ENCODE results near the gene GP1BA.

Gene GP1BA

DNA sequence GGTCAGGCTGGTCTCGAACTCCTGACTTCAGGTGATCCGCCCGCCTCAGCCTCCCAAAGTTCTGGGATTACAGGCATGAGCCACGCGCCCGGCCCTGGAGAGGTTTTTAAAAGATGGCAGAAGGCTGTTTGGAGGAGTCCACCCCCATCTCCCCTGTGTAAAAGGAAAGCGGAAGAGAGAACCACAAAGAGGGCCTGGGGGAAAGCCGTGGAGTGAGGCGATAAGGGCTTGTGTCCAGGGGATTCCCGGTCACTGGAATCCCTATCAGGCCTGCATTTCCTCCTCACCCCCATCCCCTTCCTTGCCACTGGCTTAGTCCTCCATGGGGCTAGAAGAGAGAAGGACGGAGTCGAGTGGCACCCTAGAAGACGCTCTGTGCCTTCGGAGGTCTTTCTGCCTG lies at the start of gene GP1BA:
Gene GP1BA, plus strand, starts transcription at position 315 of the 400 bp plus-strand sequence. CDS start 328 bp downstream, outside the sequence.
- DNase-seq = no peak

GRCh38 chr17:4884489-4884888 lies 47.6 kb upstream of the GP1BA start:
- no peak for DNase-seq

- no peak for DNase-seq
Measured at GRCh38 chr17:4886830-4887229, 45.2 kb upstream of the GP1BA start.

DNA sequence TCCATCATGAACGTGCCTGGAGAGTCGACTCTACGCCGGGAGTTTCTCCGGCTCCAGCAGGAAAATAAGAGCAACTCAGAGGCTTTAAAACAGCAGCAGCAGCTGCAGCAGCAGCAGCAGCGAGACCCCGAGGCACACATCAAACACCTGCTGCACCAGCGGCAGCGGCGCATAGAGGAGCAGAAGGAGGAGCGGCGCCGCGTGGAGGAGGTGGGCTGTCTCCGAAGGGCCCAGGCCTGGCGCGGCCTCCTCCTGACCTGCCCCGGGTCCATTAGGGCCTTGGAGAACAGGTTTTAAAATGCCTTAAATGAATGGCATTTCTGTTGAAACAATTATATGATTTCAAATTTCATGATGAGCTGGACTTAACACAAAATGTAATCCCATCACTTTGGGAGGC lies 44.5 kb upstream of the GP1BA start:
- DNase-seq = no peak

GRCh38 chr17:4891411-4892410 lies 40.4 kb upstream of the GP1BA start:
- no peak for DNase-seq

DNA sequence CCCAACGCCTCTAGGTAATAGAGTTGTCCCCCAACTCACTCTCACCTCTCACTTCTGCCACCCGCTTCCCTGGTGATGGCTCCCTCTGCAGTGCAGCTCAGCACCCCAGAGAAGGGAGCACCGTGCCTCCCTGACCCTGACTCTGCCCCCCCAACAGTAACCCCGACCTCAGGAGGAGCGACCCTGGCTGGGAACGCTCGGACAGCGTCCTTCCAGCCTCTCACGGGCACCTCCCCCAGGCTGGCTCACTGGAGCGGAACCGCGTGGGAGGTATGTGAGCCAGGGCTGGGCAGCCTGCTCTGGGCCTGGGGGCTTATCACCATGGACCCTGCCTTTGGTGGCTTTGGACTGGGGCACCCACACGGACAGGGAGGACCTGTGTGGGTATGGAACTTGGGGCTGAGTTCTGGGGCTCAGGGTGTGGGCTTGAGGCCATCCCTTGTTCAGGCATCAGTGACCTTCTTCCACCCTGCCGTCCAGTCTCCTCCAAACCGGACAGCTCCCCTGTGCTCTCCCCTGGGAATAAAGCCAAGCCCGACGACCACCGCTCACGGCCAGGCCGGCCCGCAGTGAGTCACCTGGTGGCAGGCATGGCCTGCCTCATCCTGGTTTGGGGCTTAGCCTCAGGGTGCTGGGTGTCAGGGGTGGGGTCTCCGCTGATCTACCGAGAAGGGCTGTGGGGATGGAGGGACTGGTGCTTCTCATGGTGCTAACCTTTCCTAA lies 39.4 kb upstream of the GP1BA start:
- DNase-seq = no peak

DNA sequence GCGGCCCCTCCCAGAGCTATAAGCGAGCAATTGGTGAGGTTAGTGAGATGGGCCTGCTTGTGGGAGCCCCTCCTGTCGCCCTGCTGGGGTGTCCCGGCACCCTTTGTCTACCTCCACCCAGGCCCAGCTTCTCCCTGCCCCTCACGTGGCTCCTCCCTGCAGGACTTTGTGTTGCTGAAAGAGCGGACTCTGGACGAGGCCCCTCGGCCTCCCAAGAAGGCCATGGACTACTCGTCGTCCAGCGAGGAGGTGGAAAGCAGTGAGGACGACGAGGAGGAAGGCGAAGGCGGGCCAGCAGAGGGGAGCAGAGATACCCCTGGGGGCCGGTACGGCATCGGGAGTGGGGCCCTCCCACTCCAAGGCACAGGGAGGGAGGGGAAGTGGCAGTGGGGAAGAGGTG lies 38.8 kb upstream of the GP1BA start:
- DNase-seq = no peak

DNA sequence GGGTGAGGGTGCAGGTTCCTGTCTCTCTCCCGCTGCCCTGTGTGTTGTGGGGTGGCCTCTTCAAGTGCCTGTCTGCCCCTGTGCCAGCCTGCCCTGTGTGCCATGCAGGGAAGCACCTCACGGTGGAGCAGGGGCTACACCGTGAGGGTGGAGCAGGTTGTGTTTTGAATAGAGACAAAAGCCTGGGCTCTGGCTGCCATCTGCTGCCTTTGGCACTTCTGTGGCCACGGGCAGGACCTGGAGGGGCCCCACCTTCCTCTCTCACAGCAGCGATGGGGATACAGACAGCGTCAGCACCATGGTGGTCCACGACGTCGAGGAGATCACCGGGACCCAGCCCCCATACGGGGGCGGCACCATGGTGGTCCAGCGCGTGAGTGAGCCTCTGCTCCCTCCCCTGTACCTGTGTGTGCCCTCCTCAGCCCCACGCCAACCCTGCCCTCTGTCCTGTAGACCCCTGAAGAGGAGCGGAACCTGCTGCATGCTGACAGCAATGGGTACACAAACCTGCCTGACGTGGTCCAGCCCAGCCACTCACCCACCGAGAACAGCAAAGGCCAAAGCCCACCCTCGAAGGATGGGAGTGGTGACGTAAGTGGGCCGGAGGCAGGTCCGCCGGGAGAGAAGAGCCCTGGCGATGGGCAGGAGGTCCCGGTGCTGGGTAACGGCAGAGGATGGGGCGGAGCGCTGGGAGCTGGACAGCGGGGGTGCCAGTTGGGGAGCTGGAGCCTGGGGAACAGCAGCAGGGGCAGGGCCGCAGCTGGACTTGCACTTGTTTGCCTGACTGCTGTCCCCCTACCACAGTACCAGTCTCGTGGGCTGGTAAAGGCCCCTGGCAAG lies 38.1 kb upstream of the GP1BA start:
- DNase-seq = no peak

GRCh38 chr17:4895121-4895520 lies 37.0 kb upstream of the GP1BA start:
- no peak for DNase-seq

GRCh38 chr17:4895657-4896331 lies 36.3 kb upstream of the GP1BA start:
- no peak for DNase-seq

DNA sequence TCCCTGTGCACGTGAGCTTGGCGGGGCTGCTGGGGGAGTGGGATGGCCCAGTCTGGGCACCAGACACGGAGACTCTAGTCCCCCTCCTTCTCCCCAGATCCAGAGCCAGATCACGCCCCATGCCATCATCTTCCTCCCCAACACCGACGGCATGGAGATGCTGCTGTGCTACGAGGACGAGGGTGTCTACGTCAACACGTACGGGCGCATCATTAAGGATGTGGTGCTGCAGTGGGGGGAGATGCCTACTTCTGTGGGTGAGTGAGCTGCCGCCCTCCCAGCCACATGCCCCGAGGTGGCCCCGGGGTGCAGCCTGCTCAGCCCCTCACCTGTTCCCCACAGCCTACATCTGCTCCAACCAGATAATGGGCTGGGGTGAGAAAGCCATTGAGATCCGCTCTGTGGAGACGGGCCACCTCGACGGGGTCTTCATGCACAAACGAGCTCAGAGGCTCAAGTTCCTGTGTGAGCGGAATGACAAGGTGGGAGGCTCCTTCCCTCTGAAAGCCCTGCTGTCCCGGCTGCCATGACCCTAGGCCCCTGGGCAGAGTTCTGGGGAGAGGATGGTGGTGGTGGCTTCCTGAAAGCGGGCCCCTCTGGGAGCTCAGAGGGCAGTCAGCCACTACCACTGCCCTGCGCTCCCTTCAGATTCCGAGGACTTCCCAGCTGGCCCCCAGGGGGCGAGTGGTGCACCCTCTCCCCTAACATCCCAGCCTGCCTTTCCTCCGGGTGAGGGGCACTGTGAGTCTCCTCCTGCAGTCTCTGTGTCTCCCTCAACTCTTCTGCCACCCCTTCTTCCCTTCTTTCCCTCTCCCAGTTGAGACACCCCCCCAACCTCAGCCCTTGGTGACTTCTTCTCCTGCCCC lies 35.5 kb upstream of the GP1BA start:
- no peak for DNase-seq

DNA sequence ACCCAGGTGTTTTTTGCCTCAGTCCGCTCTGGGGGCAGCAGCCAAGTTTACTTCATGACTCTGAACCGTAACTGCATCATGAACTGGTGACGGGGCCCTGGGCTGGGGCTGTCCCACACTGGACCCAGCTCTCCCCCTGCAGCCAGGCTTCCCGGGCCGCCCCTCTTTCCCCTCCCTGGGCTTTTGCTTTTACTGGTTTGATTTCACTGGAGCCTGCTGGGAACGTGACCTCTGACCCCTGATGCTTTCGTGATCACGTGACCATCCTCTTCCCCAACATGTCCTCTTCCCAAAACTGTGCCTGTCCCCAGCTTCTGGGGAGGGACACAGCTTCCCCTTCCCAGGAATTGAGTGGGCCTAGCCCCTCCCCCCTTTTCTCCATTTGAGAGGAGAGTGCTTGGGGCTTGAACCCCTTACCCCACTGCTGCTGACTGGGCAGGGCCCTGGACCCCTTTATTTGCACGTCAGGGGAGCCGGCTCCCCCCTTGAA lies 34.8 kb upstream of the GP1BA start:
- DNase-seq = no peak

DNA sequence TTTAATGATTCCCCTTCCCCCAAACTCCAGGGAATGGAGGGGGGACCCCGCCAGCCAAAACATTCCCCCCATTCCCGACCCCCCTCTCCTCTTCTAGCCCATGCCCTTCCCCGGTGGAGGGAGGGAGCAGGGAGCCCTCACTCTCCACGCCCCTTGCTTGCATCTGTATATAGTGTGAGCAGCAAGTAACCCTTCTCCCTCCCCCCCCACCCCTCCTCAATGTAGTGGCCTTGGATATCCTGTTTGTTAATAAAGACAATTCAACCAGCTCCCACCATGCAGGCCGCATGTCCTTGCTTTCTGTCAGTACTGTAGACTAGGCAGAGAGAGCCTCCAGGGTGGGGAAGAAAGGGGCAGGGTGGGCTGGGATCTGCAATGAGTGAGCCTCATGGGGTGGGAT lies 34.3 kb upstream of the GP1BA start:
- no peak for DNase-seq

DNA sequence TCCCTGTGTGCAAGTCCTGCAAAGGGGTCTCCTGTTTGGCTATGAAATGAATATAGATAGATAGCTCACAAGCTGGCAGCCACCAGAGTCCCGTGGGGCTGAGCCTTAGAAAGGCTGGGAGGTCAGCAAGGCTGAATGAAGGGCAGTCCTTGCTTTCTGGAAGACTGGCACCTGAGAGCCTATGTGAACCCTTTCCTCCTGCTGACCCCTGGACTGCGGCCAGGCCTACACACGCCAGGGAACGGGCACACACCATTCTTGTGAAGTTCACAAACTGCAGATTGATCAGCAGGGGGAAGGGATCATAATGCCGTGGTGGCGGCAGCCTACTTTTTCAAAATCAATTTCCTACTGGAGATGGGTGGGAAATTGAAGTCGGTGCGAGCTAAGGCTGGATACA lies 33.7 kb upstream of the GP1BA start:
- DNase-seq = no peak

GRCh38 chr17:4898927-4899326 lies 33.1 kb upstream of the GP1BA start:
- DNase-seq = no peak

- DNase-seq = no peak
Measured at GRCh38 chr17:4899341-4900230, 32.5 kb upstream of the GP1BA start, which contains the start of gene C17orf107. C17orf107 (plus strand) TSS chr17:4899536; CDS start chr17:4899763, 227 bp downstream.

DNA sequence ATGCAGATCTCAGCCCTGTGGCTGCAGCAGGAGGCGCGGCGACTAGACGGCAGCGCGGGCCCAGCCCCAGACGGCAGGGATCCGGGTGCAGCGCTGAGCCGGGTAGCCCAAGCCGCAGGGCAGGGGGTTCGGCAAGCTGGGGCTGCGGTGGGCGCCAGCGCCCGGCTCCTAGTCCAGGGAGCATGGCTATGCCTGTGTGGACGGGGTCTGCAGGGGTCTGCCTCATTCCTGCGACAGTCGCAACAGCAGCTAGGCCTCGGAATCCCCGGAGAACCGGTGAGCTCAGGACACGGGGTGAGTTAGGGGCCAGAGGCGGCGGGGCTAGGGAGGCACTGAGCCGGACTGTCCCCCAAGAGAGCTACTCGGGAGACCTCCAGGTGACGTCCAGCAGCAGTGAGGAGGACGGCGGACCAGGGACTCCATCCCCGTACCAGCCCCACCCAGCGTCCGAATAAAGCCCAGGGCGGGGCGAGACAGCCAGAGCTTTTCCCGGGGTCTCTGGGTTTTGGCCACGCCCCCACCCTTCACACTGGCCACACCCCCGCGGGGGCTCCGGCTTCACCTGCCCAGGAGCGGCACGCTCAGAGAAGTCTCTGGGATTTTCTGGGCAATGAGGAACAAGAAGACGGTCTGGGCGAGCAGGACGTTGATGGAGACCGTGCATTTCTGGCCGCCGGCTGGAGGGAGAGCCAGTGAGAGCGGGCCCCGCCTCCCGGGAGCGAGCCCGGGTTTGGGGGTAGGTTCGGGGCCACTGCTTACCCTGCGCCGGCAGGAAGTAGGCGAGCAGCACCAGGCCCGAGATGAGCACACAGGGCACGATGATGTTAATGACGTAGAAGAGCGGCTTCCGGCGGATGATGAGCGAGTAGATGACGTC lies 31.6 kb upstream of the GP1BA start:
- no peak for DNase-seq

- no peak for DNase-seq
Measured at GRCh38 chr17:4901108-4901647, 30.9 kb upstream of the GP1BA start.
